ENCODE results near the gene NCOR1.
"Not testable (repeated sequence)": the region's sequence is repeated elsewhere in the genome, so short reads cannot be mapped to it uniquely, and the experiment has no call there.

The NCOR1 gene

DNA sequence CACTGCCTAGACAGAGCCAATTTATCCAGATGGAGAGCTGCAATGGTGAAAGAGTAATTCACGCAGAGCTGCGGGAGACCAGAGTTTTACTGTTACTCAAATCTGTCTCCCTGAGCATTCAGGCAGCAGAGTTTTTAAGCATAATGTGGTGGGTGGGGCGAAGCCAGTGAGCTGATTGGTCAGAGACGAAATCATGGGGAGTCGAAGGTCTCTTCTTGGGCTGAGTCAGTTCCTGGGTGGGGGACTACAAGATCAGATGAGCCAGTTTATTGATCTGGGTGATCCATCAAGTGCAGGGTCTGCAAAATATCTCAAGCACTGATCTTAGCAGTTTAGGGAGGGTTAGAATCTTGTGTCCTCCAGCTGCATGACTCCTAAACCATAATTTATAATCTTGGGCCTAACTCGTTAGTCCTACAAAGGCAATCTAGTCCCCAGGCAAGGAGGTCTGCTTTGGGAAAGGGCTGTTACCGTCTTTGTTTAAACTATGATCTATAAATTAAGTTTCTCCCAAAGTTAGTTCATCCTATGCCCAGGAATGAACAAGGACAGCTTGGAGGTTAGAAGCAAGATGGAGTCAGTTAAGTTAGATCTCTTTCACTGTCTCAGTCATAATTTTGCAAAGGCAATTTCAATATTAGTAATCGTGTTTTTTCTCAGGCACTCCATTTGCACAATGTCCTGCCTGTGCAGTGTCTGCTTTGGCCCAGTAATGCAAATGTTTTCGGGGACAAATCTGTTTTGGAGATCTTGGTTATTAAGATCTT is 28.6 kb upstream of the NCOR1 start:
- Histone ChIP-seq H3K4me3 (ENCODE audit: low read depth, low read length) (no peak overlapping the region), H3K9ac (ENCODE audit: low read length) (no peak overlapping the region), H3K9me3 (ENCODE audit: control insufficient read depth, insufficient read depth, low read depth, low read length) (no peaks in the 10 kb centered on the region), H3K27me3 (ENCODE audit: control insufficient read depth, insufficient read depth, low read length) (no peaks in the 10 kb centered on the region), H3K36me3 (ENCODE audit: control insufficient read depth, insufficient read depth, low read length) (peaks cover 3% of the 10 kb centered on the region; the same call in 1 of the 2 replicates), H3K4me1 (ENCODE audit: control insufficient read depth, insufficient read depth, low read length) (peaks cover 11% of the 10 kb centered on the region), H3K27ac (ENCODE audit: low read depth, low read length) (no peak overlapping the region)

- no peak overlapping the region for H3K27ac ChIP-seq (ENCODE audit: low read depth, low read length)
- H3K36me3 ChIP-seq (ENCODE audit: control insufficient read depth, insufficient read depth, low read length) = no peaks in the 10 kb centered on the region
- no peaks in the 10 kb centered on the region for H3K9me3 ChIP-seq (ENCODE audit: control insufficient read depth, insufficient read depth, low read depth, low read length)
- no peak overlapping the region for H3K9ac ChIP-seq (ENCODE audit: low read length)
- no peaks in the 10 kb centered on the region for H3K27me3 ChIP-seq (ENCODE audit: control insufficient read depth, insufficient read depth, low read length)
- no peak overlapping the region for H3K4me3 ChIP-seq (ENCODE audit: low read depth, low read length)
- peaks cover 11% of the 10 kb centered on the region for H3K4me1 ChIP-seq (ENCODE audit: control insufficient read depth, insufficient read depth, low read length)
Observed at GRCh38 chr17:16243385-16243784, 28.1 kb upstream of the NCOR1 start.

- Histone ChIP-seq H3K9me3 (ENCODE audit: control insufficient read depth, insufficient read depth, low read depth, low read length) (no peaks in the 10 kb centered on the region), H3K27ac (ENCODE audit: low read depth, low read length) (no peak overlapping the region), H3K4me3 (ENCODE audit: low read depth, low read length) (no peak overlapping the region), H3K27me3 (ENCODE audit: control insufficient read depth, insufficient read depth, low read length) (no peaks in the 10 kb centered on the region), H3K4me1 (ENCODE audit: control insufficient read depth, insufficient read depth, low read length) (peaks cover 11% of the 10 kb centered on the region), H3K9ac (ENCODE audit: low read length) (no peak overlapping the region), H3K36me3 (ENCODE audit: control insufficient read depth, insufficient read depth, low read length) (peaks cover under 1% of the 10 kb centered on the region; the same call in 1 of the 2 replicates)
Observed at GRCh38 chr17:16241906-16242399, 26.6 kb upstream of the NCOR1 start.

DNA sequence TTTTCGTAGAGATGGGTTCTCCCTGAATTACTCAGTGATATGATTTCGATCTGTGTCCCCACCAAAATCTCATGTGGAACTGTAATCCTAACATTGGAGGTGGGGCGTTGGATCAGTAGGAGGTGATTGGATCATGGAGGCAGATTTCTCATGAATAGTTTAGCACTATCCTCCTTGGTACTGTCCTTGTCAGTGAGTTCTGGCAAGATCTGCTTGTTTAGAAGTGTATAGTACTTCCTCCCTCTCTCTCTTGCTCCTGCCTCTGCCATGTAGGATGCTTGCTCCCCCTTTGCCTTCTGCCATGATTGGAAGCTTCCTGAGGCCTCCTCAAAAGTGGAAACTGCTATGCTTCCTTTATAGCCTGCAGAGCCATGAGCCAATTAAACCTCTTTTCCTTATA is 24.6 kb upstream of the NCOR1 start:
- H3K9ac ChIP-seq (ENCODE audit: low read length) = no peak overlapping the region
- no peak overlapping the region for H3K4me3 ChIP-seq (ENCODE audit: low read depth, low read length)
- no peaks in the 10 kb centered on the region for H3K27me3 ChIP-seq (ENCODE audit: control insufficient read depth, insufficient read depth, low read length)
- peaks cover 11% of the 10 kb centered on the region for H3K4me1 ChIP-seq (ENCODE audit: control insufficient read depth, insufficient read depth, low read length)
- no peaks in the 10 kb centered on the region for H3K9me3 ChIP-seq (ENCODE audit: control insufficient read depth, insufficient read depth, low read depth, low read length)
- peaks cover 6% of the 10 kb centered on the region for H3K36me3 ChIP-seq (ENCODE audit: control insufficient read depth, insufficient read depth, low read length)
- no peak overlapping the region for H3K27ac ChIP-seq (ENCODE audit: low read depth, low read length)

DNA sequence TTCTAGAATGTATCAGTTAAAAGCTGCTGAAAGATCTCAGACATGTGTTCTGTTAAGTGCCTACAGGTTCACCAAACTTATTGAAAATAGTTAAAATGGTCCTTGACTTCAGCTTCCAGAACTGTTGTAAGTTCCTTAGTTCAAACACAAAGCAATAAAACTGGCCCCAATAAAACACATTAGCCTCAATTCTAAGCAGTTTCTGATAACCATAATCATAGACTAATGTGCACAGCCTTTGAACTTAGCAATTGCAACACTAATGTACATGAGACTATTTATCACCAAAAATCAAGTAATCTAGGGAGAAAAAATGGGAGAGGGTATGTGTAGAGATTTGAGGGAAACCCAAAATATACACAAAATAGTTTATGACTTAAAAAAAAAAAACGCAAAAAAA is 17.1 kb upstream of the NCOR1 start:
- peaks cover 8% of the 10 kb centered on the region for H3K36me3 ChIP-seq (ENCODE audit: control insufficient read depth, insufficient read depth, low read length)

GRCh38 chr17:16229912-16230561 is 14.7 kb upstream of the NCOR1 start:
- H3K36me3 ChIP-seq (ENCODE audit: control insufficient read depth, insufficient read depth, low read length); H3K9me3 ChIP-seq (ENCODE audit: control insufficient read depth, insufficient read depth, low read depth, low read length); H3K4me3 ChIP-seq (ENCODE audit: low read depth, low read length); H3K4me1 ChIP-seq (ENCODE audit: control insufficient read depth, insufficient read depth, low read length); H3K27me3 ChIP-seq (ENCODE audit: control insufficient read depth, insufficient read depth, low read length); H3K27ac ChIP-seq (ENCODE audit: low read depth, low read length); H3K9ac ChIP-seq (ENCODE audit: low read length): not testable (repeated sequence)

More for the DNA sequence above, 17.1 kb upstream of the NCOR1 start:
- H3K27ac ChIP-seq (ENCODE audit: low read depth, low read length) = no peak overlapping the region
- H3K4me3 ChIP-seq (ENCODE audit: low read depth, low read length) = no peak overlapping the region
- no peaks in the 10 kb centered on the region for H3K9me3 ChIP-seq (ENCODE audit: control insufficient read depth, insufficient read depth, low read depth, low read length)
- H3K9ac ChIP-seq (ENCODE audit: low read length) = no peak overlapping the region
- no peaks in the 10 kb centered on the region for H3K27me3 ChIP-seq (ENCODE audit: control insufficient read depth, insufficient read depth, low read length)
- no peaks in the 10 kb centered on the region for H3K4me1 ChIP-seq (ENCODE audit: control insufficient read depth, insufficient read depth, low read length)

- H3K9ac ChIP-seq (ENCODE audit: low read length) = no peak overlapping the region
- H3K4me1 ChIP-seq (ENCODE audit: control insufficient read depth, insufficient read depth, low read length) = no peaks in the 10 kb centered on the region
- H3K27ac ChIP-seq (ENCODE audit: low read depth, low read length) = no peak overlapping the region
Observed at GRCh38 chr17:16222406-16222805, 7.1 kb upstream of the NCOR1 start.

DNA sequence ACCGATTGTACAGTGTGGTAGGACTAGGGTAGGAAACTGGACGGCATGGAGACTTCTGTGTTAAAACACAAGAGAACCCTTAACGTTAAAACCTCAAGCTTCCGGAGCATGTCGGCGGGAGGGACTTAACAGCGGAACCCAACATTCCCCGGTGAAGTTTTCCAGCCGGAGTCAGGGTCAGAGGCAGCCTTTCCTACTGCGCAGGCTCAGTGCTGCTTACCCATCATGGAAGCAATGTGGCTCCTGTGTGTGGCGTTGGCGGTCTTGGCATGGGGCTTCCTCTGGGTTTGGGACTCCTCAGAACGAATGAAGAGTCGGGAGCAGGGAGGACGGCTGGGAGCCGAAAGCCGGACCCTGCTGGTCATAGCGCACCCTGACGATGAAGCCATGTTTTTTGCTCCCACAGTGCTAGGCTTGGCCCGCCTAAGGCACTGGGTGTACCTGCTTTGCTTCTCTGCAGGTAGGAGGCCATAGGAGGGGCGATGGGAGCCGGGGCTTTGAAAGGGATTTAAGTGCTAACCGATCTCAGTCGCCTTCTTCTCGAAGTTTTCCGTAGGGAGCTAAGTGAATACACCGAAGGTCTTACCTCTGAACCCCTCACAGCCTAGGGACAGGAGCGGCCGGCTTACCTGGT is 1.8 kb upstream of the NCOR1 start, which contains the start of gene PIGL:
PIGL (plus strand) TSS at position 209 of the 634 bp plus-strand sequence; CDS start at position 226, 17 bp downstream.
- peak within 1 kb of the TSS; percentile 98 for H3K27ac ChIP-seq (ENCODE audit: low read depth, low read length)
- H3K27me3 ChIP-seq (ENCODE audit: control insufficient read depth, insufficient read depth, low read length) = no peaks in the 10 kb centered on the region
- peak within 1 kb of the TSS; percentile 94 for H3K9ac ChIP-seq (ENCODE audit: low read length)
- H3K36me3 ChIP-seq (ENCODE audit: control insufficient read depth, insufficient read depth, low read length) = no peaks in the 10 kb centered on the region; the same call in 1 of the 2 replicates
- H3K9me3 ChIP-seq (ENCODE audit: control insufficient read depth, insufficient read depth, low read depth, low read length) = no peaks in the 10 kb centered on the region
- H3K4me1 ChIP-seq (ENCODE audit: control insufficient read depth, insufficient read depth, low read length) = peaks cover 10% of the 10 kb centered on the region
- peak within 1 kb of the TSS; percentile 92 for H3K4me3 ChIP-seq (ENCODE audit: low read depth, low read length)

More at GRCh38 chr17:16222406-16222805, 7.1 kb upstream of the NCOR1 start:
- no peak overlapping the region for H3K4me3 ChIP-seq (ENCODE audit: low read depth, low read length)
- H3K27me3 ChIP-seq (ENCODE audit: control insufficient read depth, insufficient read depth, low read length) = no peaks in the 10 kb centered on the region
- H3K36me3 ChIP-seq (ENCODE audit: control insufficient read depth, insufficient read depth, low read length) = peaks cover 4% of the 10 kb centered on the region; the same call in 1 of the 2 replicates
- no peaks in the 10 kb centered on the region for H3K9me3 ChIP-seq (ENCODE audit: control insufficient read depth, insufficient read depth, low read depth, low read length)

- Histone ChIP-seq H3K27ac (ENCODE audit: low read depth, low read length) (peak overlapping the region; percentile 98; the same call in 1 of the 2 replicates), H3K4me3 (ENCODE audit: low read depth, low read length) (peak overlapping the region; percentile 92), H3K4me1 (ENCODE audit: control insufficient read depth, insufficient read depth, low read length) (peaks cover 10% of the 10 kb centered on the region)
Observed at GRCh38 chr17:16216341-16217001, 1.1 kb upstream of the NCOR1 start.

GRCh38 chr17:16215965-16216316 is 607 bp upstream of the NCOR1 start:
- H3K9ac ChIP-seq (ENCODE audit: low read length) = peak overlapping the region; percentile 94
- H3K4me3 ChIP-seq (ENCODE audit: low read depth, low read length) = peak overlapping the region; percentile 92
- H3K36me3 ChIP-seq (ENCODE audit: control insufficient read depth, insufficient read depth, low read length) = no peaks in the 10 kb centered on the region; the same call in 1 of the 2 replicates
- peaks cover 10% of the 10 kb centered on the region for H3K4me1 ChIP-seq (ENCODE audit: control insufficient read depth, insufficient read depth, low read length)
- H3K9me3 ChIP-seq (ENCODE audit: control insufficient read depth, insufficient read depth, low read depth, low read length) = no peaks in the 10 kb centered on the region
- no peaks in the 10 kb centered on the region for H3K27me3 ChIP-seq (ENCODE audit: control insufficient read depth, insufficient read depth, low read length)
- peak overlapping the region; percentile 98 for H3K27ac ChIP-seq (ENCODE audit: low read depth, low read length)

More at GRCh38 chr17:16216341-16217001, 1.1 kb upstream of the NCOR1 start:
- not testable (repeated sequence) for H3K27me3 ChIP-seq (ENCODE audit: control insufficient read depth, insufficient read depth, low read length); H3K9me3 ChIP-seq (ENCODE audit: control insufficient read depth, insufficient read depth, low read depth, low read length); H3K36me3 ChIP-seq (ENCODE audit: control insufficient read depth, insufficient read depth, low read length)
- peak overlapping the region; percentile 94 for H3K9ac ChIP-seq (ENCODE audit: low read length)

Measured in HUES6 (cell line).